Fibroblast of lung (primary cell): ENCODE data around the gene ZNF654. TPM values are rescaled to one million over a fixed set of nuclear protein-coding genes. Genes with fewer than 3 reads are reported as not detected.
A peak's percentile ranks its signal among the peaks of the same experiment; 100 is the strongest.

Experiments used
- DNase-seq, 2 donors: peaks; one replicate each; pipeline versions ENCODE4 v3.0.0 to v3.0.0-alpha.2; 2010; ENCODE audit warnings: low read depth in 2 of 2
- H2AFZ ChIP-seq: 2 replicates; pipeline ENCODE4 v1.5.1; 2012; ENCODE audit warnings: low read length, control low read depth, inconsistent platforms
- H3K27ac ChIP-seq: 2 replicates; pipeline ENCODE4 v1.5.1; 2011; ENCODE audit warnings: low read length, control low read depth; ENCODE audit not compliant: insufficient read depth
- H3K27me3 ChIP-seq: 2 replicates; pipeline ENCODE4 v1.5.1; 2011; ENCODE audit warnings: mild to moderate bottlenecking, low read length; ENCODE audit not compliant: control insufficient read depth, insufficient read depth
- H3K36me3 ChIP-seq: 2 replicates; pipeline ENCODE4 v1.5.1; 2011; ENCODE audit warnings: low read length; ENCODE audit not compliant: control insufficient read depth, insufficient read depth
- H3K4me1 ChIP-seq: 2 replicates; pipeline ENCODE4 v1.5.1; 2011; ENCODE audit warnings: low read length; ENCODE audit not compliant: control insufficient read depth, insufficient read depth; ENCODE audit errors: extremely low read depth
- H3K4me2 ChIP-seq: 2 replicates; pipeline ENCODE4 v1.5.1; 2011; ENCODE audit warnings: low read length, control low read depth; ENCODE audit not compliant: insufficient read depth; ENCODE audit errors: extremely low read depth
- H3K4me3 ChIP-seq, 4 experiments: fragments of 200-600 bp in 1 of 4; sonication (generic) in 1 of 4; replicated peaks in 1 of 4; 2 replicates each; pipeline ENCODE4 v1.5.1; 2011 to 2016; ENCODE audit warnings: low read length in 4 of 4, low read depth in 3 of 4, mild to moderate bottlenecking in 3 of 4, control low read depth in 2 of 4, inconsistent platforms in 1 of 4, mixed read lengths in 1 of 4; ENCODE audit not compliant: insufficient read depth in 1 of 4; ENCODE audit errors: control extremely low read depth in 1 of 4
- H3K79me2 ChIP-seq: 2 replicates; pipeline ENCODE4 v1.5.1; 2012; ENCODE audit warnings: mild to moderate bottlenecking, low read length, inconsistent platforms; ENCODE audit not compliant: control insufficient read depth, insufficient read depth
- H3K9ac ChIP-seq: 2 replicates; pipeline ENCODE4 v1.5.1; 2011; ENCODE audit warnings: mild to moderate bottlenecking, low read length, control low read depth; ENCODE audit not compliant: insufficient read depth
- H3K9me3 ChIP-seq: 2 replicates; pipeline ENCODE4 v1.5.1; 2012; ENCODE audit warnings: low read depth, low read length; ENCODE audit not compliant: control insufficient read depth, insufficient read depth
- H4K20me1 ChIP-seq: 2 replicates; pipeline ENCODE4 v1.5.1; 2011; ENCODE audit warnings: low read length; ENCODE audit not compliant: control insufficient read depth, insufficient read depth; ENCODE audit errors: extremely low read depth
- EZH2 ChIP-seq: IDR thresholded peaks from 2 replicates; pipeline ENCODE4 v1.5.1; 2012; ENCODE audit warnings: low read length, control low read depth, mild to moderate bottlenecking; ENCODE audit errors: missing control alignments
- polyA plus RNA-seq, 2 donors: library from polyadenylated mRNA; depleted of rRNA in 1 of 2; stranded (reverse) in 1 of 2; unstranded in 1 of 2; fragments of >200 nt; gene quantifications; 2 replicates each; pipeline ENCODE4 v1.2.1, GENCODE V29; 2011 to 2012; ENCODE audit warnings: missing spikeins in 1 of 2
- total RNA-seq: library from RNA; depleted of rRNA; stranded (reverse); fragments of >200 nt; gene quantifications from 2 replicates; pipeline ENCODE4 v1.2.1, GENCODE V29; 2014
- TF ChIP-seq, protein P1 (sequence below), 2 donors: IDR thresholded peaks in 1 of 2; conservative IDR thresholded peaks in 1 of 2; 1 replicate in 1 of 2; 2 replicates in 1 of 2; pipeline ENCODE4 v1.5.1; 2011 to 2012; ENCODE audit warnings: low read length in 2 of 2, control low read depth in 1 of 2, inconsistent platforms in 1 of 2, low read depth in 1 of 2, mild to moderate bottlenecking in 1 of 2

ZNF654 gene
- total and polyA plus RNA-seq, 2 donors (not counting 1 experiment from before 2014, with no cell fraction given), result 6.5 to 16.3 TPM

GRCh38 chr3:88147261-88147660 is 88.2 kb downstream of the ZNF654 start:
- Histone ChIP-seq H3K4me2 (no peak overlapping the region), H2AFZ (no peak overlapping the region), H3K4me3 (no peak overlapping the region), H3K27ac (no peak overlapping the region), H4K20me1 (no peaks in the 10 kb centered on the region), H3K36me3 (no peaks in the 10 kb centered on the region), H3K9ac (no peak overlapping the region), H3K4me1 (peaks cover 2% of the 10 kb centered on the region), H3K27me3 (no peaks in the 10 kb centered on the region), H3K9me3 (no peaks in the 10 kb centered on the region), H3K79me2 (peaks cover 27% of the 10 kb centered on the region)
- no peak for DNase-seq
- TF ChIP-seq EZH2, result no peak
- TF ChIP-seq, protein P1, sequence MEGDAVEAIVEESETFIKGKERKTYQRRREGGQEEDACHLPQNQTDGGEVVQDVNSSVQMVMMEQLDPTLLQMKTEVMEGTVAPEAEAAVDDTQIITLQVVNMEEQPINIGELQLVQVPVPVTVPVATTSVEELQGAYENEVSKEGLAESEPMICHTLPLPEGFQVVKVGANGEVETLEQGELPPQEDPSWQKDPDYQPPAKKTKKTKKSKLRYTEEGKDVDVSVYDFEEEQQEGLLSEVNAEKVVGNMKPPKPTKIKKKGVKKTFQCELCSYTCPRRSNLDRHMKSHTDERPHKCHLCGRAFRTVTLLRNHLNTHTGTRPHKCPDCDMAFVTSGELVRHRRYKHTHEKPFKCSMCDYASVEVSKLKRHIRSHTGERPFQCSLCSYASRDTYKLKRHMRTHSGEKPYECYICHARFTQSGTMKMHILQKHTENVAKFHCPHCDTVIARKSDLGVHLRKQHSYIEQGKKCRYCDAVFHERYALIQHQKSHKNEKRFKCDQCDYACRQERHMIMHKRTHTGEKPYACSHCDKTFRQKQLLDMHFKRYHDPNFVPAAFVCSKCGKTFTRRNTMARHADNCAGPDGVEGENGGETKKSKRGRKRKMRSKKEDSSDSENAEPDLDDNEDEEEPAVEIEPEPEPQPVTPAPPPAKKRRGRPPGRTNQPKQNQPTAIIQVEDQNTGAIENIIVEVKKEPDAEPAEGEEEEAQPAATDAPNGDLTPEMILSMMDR (conservative IDR thresholded peaks at IDR 0.05 in 1 of 2, IDR thresholded peaks at IDR 0.05 in 1 of 2; ENCODE audit: low read depth in 1 of 2, low read length in 2 of 2), result no peak

GRCh38 chr3:88148651-88149050 is 89.6 kb downstream of the ZNF654 start:
- H3K4me2 ChIP-seq, result peak overlapping the region; percentile 93
- H3K9ac ChIP-seq, result no peak overlapping the region
- H4K20me1 ChIP-seq, result no peaks in the 10 kb centered on the region
- no peaks in the 10 kb centered on the region for H3K36me3 ChIP-seq
- peak overlapping the region; percentile 95 for H2AFZ ChIP-seq
- no peaks in the 10 kb centered on the region for H3K9me3 ChIP-seq
- peak overlapping the region; percentile 94 for H3K27ac ChIP-seq
- peaks cover 2% of the 10 kb centered on the region for H3K4me1 ChIP-seq
- peaks cover 35% of the 10 kb centered on the region for H3K79me2 ChIP-seq
- no peaks in the 10 kb centered on the region for H3K27me3 ChIP-seq
- TF ChIP-seq, protein P1 (conservative IDR thresholded peaks at IDR 0.05 in 1 of 2, IDR thresholded peaks at IDR 0.05 in 1 of 2; ENCODE audit: low read depth in 1 of 2, low read length in 2 of 2), result no peak
- peak overlapping the region; percentile 84 to 97 (median 90) for H3K4me3 ChIP-seq
- DNase-seq, result no peak

- H3K27ac ChIP-seq, result peak overlapping the region; percentile 94
- H3K9me3 ChIP-seq, result no peaks in the 10 kb centered on the region
- H4K20me1 ChIP-seq, result no peaks in the 10 kb centered on the region
- peak overlapping the region; percentile 95 for H2AFZ ChIP-seq
- no peaks in the 10 kb centered on the region for H3K36me3 ChIP-seq
- no peak for TF ChIP-seq EZH2
- TF ChIP-seq, protein P1 (conservative IDR thresholded peaks at IDR 0.05 in 1 of 2, IDR thresholded peaks at IDR 0.05 in 1 of 2; ENCODE audit: low read depth in 1 of 2, low read length in 2 of 2), result no peak
- DNase-seq, result peak in 1 of 2 donors; percentile 18
- peaks cover 2% of the 10 kb centered on the region for H3K4me1 ChIP-seq
- peak overlapping the region; percentile 84 to 97 (median 90) for H3K4me3 ChIP-seq
- peak overlapping the region; percentile 93 for H3K4me2 ChIP-seq
- no peaks in the 10 kb centered on the region for H3K27me3 ChIP-seq
- peaks cover 35% of the 10 kb centered on the region for H3K79me2 ChIP-seq
- peak overlapping the region; percentile 54 for H3K9ac ChIP-seq
These were observed 90.0 kb downstream of the ZNF654 start for GRCh38 chr3:88149101-88149508.
